GM06990 (cell line): ENCODE data around the gene TAS2R40.
"Not testable (repeated sequence)": the region's sequence is repeated elsewhere in the genome, so short reads cannot be mapped to it uniquely, and the experiment has no call there.

ENCODE experiments used
- DNase-seq: peaks from one replicate; pipeline ENCODE4 v3.0.0-alpha.2; 2011; ENCODE audit not compliant: insufficient read length; ENCODE audit errors: extremely low read depth
- H3K27me3 ChIP-seq: replicated peaks from 2 replicates; pipeline ENCODE4 v1.6.0; 2011; ENCODE audit warnings: low read length; ENCODE audit not compliant: control insufficient read depth, insufficient read depth
- H3K36me3 ChIP-seq: 2 replicates; pipeline ENCODE4 v1.5.1; 2011; ENCODE audit warnings: low read length; ENCODE audit not compliant: control insufficient read depth, insufficient read depth
- H3K4me3 ChIP-seq: replicated peaks from 2 replicates; pipeline ENCODE4 v1.5.1; 2011; ENCODE audit warnings: low read depth, mild to moderate bottlenecking, control low read depth, low read length
- CTCF ChIP-seq: IDR thresholded peaks from 2 replicates; pipeline ENCODE4 v1.5.1; 2011; ENCODE audit warnings: low read length, control low read depth, mild to moderate bottlenecking, inconsistent platforms; ENCODE audit not compliant: insufficient read depth, poor library complexity, severe bottlenecking

The TAS2R40 gene

GRCh38 chr7:143221737-143222136 is at the start of gene TAS2R40:
Gene TAS2R40 (plus strand): TSS chr7:143222037. CDS start chr7:143222079, 42 bp downstream.
- TF ChIP-seq CTCF: no peak
- H3K36me3 ChIP-seq: no peaks in the 10 kb centered on the region
- no peaks in the 10 kb centered on the region; the same call in none of the 2 replicates for H3K27me3 ChIP-seq
- no peak within 1 kb of the TSS for H3K4me3 ChIP-seq
- DNase-seq: no peak

- no peak overlapping the region for H3K4me3 ChIP-seq
- H3K27me3 ChIP-seq: no peaks in the 10 kb centered on the region
- no peak for TF ChIP-seq CTCF
- no peak for DNase-seq
- no peaks in the 10 kb centered on the region for H3K36me3 ChIP-seq
Measured at GRCh38 chr7:143172354-143172753, 49.5 kb upstream of the TAS2R40 start.

GRCh38 chr7:143176128-143176527 is 45.7 kb upstream of the TAS2R40 start:
- no peak for TF ChIP-seq CTCF
- Histone ChIP-seq H3K27me3 (no peaks in the 10 kb centered on the region), H3K4me3 (no peak overlapping the region), H3K36me3 (no peaks in the 10 kb centered on the region)
- DNase-seq: no peak

GRCh38 chr7:143177374-143178119 is 44.3 kb upstream of the TAS2R40 start:
- no peaks in the 10 kb centered on the region for H3K27me3 ChIP-seq
- no peak overlapping the region for H3K4me3 ChIP-seq
- no peak for DNase-seq
- no peaks in the 10 kb centered on the region for H3K36me3 ChIP-seq
- TF ChIP-seq CTCF: no peak

- H3K27me3 ChIP-seq, H3K4me3 ChIP-seq, H3K36me3 ChIP-seq, DNase-seq: not testable (repeated sequence)
Measured at GRCh38 chr7:143180771-143181170, 41.1 kb upstream of the TAS2R40 start.

GRCh38 chr7:143181349-143181748 is 40.5 kb upstream of the TAS2R40 start:
- Histone ChIP-seq H3K36me3 (no peaks in the 10 kb centered on the region), H3K4me3 (no peak overlapping the region), H3K27me3 (no peaks in the 10 kb centered on the region)
- TF ChIP-seq CTCF: no peak
- no peak for DNase-seq
